Measurements from ENCODE around the gene PIK3R6. TPM values are rescaled to one million over a fixed set of nuclear protein-coding genes. Genes with fewer than 3 reads are reported as not detected.

Gene PIK3R6
- total RNA-seq, 4 donors from 2014 or later, result 0.30 to 5.1 (median 1.5) TPM

GRCh38 chr17:8762012-8762411 lies 105.5 kb downstream of the PIK3R6 start:
- no peaks in the 10 kb centered on the region for H3K9me3 ChIP-seq
- H3K27me3 ChIP-seq, result no peaks in the 10 kb centered on the region
- TF ChIP-seq POLR2A (IDR thresholded peaks at IDR 0.05) (no peak), CTCF (IDR thresholded peaks at IDR 0.05) (no peak), POLR2AphosphoS5 (IDR thresholded peaks at IDR 0.05) (no peak), EP300 (IDR thresholded peaks at IDR 0.05) (no peak)
- no peaks in the 10 kb centered on the region for H3K4me1 ChIP-seq
- no peak for DNase-seq (ENCODE audit: low spot score in 2 of 2)
- H3K27ac ChIP-seq, result no peak overlapping the region
- no peaks in the 10 kb centered on the region for H3K36me3 ChIP-seq
- no peak overlapping the region for H3K4me3 ChIP-seq
- 89% methylated on average over 8 of the region's 8 CpGs for WGBS

- 92% methylated on average over 15 of the region's 15 CpGs for WGBS
- Histone ChIP-seq H3K4me3 (no peak within 1 kb of the TSS), H3K36me3 (no peaks in the 10 kb centered on the region), H3K9me3 (no peaks in the 10 kb centered on the region), H3K27me3 (peaks cover 3% of the 10 kb centered on the region), H3K4me1 (no peaks in the 10 kb centered on the region), H3K27ac (no peak within 1 kb of the TSS)
- no peak for DNase-seq (ENCODE audit: low spot score in 2 of 2)
- TF ChIP-seq EP300 (IDR thresholded peaks at IDR 0.05) (no peak), POLR2AphosphoS5 (IDR thresholded peaks at IDR 0.05) (no peak), POLR2A (IDR thresholded peaks at IDR 0.05) (no peak), CTCF (IDR thresholded peaks at IDR 0.05) (no peak)
Observed at GRCh38 chr17:8758137-8758596, 109.3 kb downstream of the PIK3R6 start, which contains the start of gene SPDYE4. TSS of gene SPDYE4 (minus strand) at chr17:8758546. CDS start at chr17:8758382, 164 bp downstream.

- DNase-seq (ENCODE audit: low spot score in 2 of 2), result no peak
- TF ChIP-seq POLR2A (IDR thresholded peaks at IDR 0.05) (no peak), POLR2AphosphoS5 (IDR thresholded peaks at IDR 0.05) (no peak), CTCF (IDR thresholded peaks at IDR 0.05) (no peak), EP300 (IDR thresholded peaks at IDR 0.05) (no peak)
Observed at GRCh38 chr17:8757189-8757588, 110.3 kb downstream of the PIK3R6 start.

GRCh38 chr17:8755590-8756255 lies 111.8 kb downstream of the PIK3R6 start:
- no peak overlapping the region for H3K27ac ChIP-seq
- TF ChIP-seq EP300 (IDR thresholded peaks at IDR 0.05), result no peak
- no peak for TF ChIP-seq CTCF (IDR thresholded peaks at IDR 0.05)
- TF ChIP-seq POLR2A (IDR thresholded peaks at IDR 0.05), result no peak
- no peak for TF ChIP-seq POLR2AphosphoS5 (IDR thresholded peaks at IDR 0.05)
- H3K9me3 ChIP-seq, result no peaks in the 10 kb centered on the region
- 90% methylated on average over 12 of the region's 12 CpGs for WGBS
- DNase-seq (ENCODE audit: low spot score in 2 of 2), result no peak
- H3K4me1 ChIP-seq, result no peaks in the 10 kb centered on the region
- no peaks in the 10 kb centered on the region for H3K36me3 ChIP-seq
- peaks cover 3% of the 10 kb centered on the region for H3K27me3 ChIP-seq
- no peak overlapping the region for H3K4me3 ChIP-seq

More at GRCh38 chr17:8757189-8757588, 110.3 kb downstream of the PIK3R6 start:
- no peaks in the 10 kb centered on the region for H3K36me3 ChIP-seq
- H3K9me3 ChIP-seq, result no peaks in the 10 kb centered on the region
- no peak overlapping the region for H3K4me3 ChIP-seq
- H3K27ac ChIP-seq, result no peak overlapping the region
- peaks cover 3% of the 10 kb centered on the region for H3K27me3 ChIP-seq
- H3K4me1 ChIP-seq, result no peaks in the 10 kb centered on the region
- 85% methylated on average over 13 of the region's 13 CpGs for WGBS

GRCh38 chr17:8754890-8755289 lies 112.6 kb downstream of the PIK3R6 start:
- H3K27me3 ChIP-seq, result peaks cover 3% of the 10 kb centered on the region
- WGBS, result 76% methylated on average over 8 of the region's 8 CpGs
- no peak overlapping the region for H3K27ac ChIP-seq
- no peaks in the 10 kb centered on the region for H3K4me1 ChIP-seq
- DNase-seq (ENCODE audit: low spot score in 2 of 2), result no peak
- H3K4me3 ChIP-seq, result no peak overlapping the region
- no peak for TF ChIP-seq POLR2A (IDR thresholded peaks at IDR 0.05)
- H3K9me3 ChIP-seq, result no peaks in the 10 kb centered on the region
- H3K36me3 ChIP-seq, result no peaks in the 10 kb centered on the region
